ENCODE results near the gene PARP3.

Gene PARP3

DNA sequence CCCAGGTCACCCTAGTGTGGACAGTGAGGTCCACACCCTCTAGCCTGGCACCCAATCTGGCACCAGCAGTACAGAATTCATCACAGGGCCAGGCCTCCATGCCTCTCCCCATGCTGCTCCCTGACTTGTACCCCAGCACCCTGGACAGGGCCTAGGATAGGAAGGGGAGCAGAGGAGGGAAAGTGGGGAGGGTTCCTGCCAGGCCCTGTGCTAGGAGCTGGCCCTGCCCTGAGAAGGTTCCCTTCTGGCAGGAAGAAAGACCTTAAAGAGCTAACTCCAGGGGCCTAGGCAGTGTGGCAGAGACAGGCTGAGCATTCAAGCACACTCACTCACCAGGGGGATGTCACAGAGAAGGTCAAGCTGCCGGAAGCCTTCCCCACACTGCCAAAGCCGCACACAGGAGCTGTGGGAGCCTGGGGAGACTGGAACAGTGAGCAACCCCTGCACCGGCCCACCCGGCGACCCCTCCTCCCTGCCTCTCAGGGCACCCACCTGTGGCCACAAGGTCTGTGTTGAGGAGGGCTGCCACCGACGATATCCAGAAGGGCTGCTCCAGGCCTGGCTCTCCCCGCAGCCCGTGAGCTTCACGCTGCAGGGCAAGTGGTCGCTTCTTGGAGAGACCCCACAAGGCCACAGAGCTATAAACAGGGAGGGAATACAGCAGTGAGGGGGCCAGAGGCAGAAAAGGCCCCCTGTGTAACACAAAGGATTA lies 7.9 kb upstream of the PARP3 start:
- DNase-seq: no peak

- DNase-seq: no peak
These were observed 6.9 kb upstream of the PARP3 start for GRCh38 chr3:51934991-51935885.

- no peak for DNase-seq
These were observed 6.0 kb upstream of the PARP3 start for GRCh38 chr3:51935886-51936755.

DNA sequence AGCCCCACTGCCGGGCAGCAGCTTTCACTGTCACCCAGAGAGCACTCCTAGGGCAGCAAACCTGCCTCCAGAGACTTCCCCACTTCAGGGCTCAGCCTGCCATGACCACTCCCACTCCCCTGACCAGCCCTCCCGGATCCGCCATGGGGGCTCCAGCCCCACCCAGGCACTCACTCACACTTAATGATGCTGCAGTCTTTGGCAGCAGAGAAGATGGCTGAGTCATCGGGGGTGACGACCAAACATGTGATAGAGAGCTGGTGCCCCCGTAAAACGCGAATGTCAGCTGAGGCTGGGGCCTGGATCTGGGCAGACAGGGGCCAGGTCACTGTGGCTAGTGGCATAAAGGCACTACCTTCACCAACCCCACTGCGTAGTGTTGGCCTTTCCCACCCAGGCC lies 5.1 kb upstream of the PARP3 start:
- DNase-seq: no peak

- no peak for DNase-seq
These were observed 4.3 kb upstream of the PARP3 start for GRCh38 chr3:51937611-51938450.

GRCh38 chr3:51938780-51939425 lies 3.3 kb upstream of the PARP3 start:
- DNase-seq: no peak

DNA sequence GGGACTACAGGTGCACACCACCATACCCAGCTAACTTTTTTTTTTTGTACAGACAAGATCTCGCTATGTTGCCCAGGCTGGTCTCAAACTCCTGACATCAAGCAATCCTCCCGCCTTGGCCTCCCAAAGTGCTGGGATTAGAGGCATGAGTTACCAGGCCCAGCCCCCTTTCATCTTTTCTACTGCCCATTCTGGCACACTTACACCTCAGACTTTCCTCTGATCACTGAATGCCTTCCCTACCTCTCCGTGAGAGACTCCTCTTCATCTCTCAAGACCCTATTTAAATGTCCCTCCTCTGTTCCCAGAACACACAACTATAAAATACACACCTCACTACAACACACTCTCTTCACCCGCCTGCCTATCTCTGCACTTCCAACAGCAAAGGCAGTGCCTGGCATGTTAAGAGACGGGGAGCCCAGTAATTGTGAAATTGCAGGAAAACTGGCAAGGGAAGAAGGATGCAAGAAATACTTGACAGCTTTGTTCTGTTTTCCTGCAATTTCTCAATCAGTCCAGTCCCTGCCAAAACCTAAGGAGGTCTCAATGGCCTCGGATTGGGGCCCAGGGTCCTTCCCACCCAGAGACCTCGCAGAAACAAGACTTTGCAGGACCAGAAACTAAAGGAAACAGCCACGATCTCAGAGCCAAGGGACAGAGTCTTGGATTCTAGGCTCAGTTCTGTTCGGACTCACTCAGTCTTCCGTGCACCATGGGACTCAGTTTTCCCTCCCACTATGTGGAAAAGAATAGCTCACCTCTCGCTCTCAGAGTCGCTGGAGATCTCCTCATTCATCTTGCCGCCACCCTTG lies 1.3 kb upstream of the PARP3 start:
- DNase-seq: no peak

DNA sequence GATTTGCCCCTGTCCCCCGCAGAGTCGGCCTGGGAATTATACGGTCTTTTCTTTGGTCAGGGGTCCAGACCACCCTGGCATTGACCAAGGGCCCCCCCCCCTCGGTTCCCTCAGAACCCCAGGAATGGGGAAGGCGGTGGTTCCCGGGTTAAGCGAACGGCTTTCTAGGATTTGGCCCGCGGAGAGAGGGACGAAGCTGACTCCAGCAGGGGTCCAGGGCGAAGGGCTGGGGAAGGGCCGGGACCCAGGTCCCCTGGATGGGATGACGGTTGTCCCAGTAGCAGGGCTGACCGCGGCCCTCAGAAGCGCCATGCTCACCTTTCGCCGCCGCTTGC lies 733 bp upstream of the PARP3 start:
- DNase-seq: no peak

DNA sequence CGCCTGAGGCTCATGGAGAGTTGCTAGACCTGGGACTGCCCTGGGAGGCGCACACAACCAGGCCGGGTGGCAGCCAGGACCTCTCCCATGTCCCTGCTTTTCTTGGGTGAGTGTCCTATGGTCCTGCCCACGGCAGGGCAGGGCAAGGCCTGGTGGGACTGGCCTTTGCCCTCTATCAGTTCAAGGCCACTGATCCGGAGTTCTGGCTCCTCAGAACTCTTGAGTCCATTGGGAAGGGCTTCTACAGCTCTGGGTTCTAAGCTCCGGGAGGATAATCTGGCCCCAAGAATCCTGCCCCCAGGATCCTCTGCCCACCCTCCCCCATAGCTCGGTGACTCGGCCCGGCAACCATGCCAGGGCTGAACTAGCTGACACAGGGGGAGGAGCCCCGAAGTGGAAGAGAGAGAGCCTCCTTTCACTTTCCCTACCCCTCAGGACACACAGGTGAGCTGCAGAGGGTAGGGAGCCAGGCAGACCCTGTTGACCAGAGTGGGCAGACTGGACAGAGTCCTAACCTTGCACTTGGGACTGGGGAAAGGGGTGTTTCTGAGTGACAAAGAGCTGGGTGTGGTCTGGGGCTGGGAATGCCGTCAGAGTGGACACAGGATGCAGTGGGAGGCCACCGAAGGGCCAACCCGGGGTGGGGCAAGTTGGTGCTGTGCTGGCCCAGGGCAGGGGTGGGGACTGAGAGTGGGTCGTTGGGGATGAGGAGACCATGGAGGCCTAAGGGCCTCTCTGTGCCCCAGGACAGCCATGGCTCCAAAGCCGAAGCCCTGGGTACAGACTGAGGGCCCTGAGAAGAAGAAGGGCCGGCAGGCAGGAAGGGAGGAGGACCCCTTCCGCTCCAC lies 664 bp downstream of the PARP3 start:
- no peak for DNase-seq

GRCh38 chr3:51943451-51944391 lies 1.6 kb downstream of the PARP3 start:
- no peak for DNase-seq

GRCh38 chr3:51944451-51945021 lies 2.4 kb downstream of the PARP3 start:
- no peak for DNase-seq

DNA sequence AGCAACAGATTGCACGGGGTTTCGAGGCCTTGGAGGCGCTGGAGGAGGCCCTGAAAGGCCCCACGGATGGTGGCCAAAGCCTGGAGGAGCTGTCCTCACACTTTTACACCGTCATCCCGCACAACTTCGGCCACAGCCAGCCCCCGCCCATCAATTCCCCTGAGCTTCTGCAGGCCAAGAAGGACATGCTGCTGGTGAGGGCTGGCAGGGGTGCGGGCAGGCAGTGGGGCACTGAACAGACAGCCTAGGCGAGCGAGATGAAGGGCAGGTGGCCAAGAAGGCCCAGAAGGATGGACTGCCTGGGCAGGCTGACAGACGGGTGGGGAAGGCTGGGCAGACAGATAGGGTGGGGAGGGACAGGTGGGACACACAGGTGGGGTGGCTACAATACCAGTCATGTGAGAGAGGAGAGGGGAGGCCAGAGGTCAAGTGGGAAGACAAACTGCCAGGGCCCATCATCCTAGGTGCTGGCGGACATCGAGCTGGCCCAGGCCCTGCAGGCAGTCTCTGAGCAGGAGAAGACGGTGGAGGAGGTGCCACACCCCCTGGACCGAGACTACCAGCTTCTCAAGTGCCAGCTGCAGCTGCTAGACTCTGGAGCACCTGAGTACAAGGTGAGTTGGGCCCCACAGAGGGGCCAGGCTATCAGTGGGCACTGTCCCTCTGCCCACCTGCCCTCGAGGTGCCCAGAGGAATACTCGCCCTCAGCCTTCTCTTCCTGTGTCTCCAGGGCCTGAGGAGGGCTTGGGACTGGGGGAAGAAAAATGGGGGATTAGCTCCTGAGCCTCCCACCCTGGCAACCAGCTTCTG lies 3.1 kb downstream of the PARP3 start:
- DNase-seq: no peak

DNA sequence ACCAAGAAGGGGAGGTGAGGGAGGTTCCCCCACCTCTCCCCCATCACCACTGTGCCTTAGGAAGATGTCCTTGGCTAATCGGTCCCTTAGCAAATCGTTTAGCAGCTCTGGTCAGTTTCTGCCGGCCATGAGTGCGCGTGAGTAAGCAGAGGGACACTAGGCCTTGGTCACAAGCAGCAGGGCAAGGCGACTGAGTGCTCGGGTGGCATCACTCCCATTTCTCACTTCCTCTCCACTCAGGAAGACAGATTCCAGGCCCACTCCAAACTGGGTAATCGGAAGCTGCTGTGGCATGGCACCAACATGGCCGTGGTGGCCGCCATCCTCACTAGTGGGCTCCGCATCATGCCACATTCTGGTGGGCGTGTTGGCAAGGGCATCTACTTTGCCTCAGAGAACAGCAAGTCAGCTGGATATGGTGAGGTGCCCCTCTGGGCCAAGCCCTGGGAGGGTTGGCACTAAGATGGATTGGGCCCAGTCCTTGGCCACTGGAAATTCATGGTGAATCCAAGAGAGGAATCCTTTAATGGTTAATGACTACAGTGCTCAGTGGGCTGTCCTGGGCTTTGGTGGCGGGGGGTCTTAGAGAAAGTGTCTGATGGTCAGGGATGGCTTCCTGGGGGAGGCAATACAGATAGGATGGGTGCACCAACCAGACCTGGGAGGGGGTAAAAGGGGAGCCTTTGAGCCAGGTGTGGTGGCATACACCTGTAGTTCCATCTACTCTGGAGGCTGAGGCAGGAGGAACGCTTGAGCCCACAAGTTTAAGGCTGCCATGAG lies 4.0 kb downstream of the PARP3 start:
- no peak for DNase-seq

DNA sequence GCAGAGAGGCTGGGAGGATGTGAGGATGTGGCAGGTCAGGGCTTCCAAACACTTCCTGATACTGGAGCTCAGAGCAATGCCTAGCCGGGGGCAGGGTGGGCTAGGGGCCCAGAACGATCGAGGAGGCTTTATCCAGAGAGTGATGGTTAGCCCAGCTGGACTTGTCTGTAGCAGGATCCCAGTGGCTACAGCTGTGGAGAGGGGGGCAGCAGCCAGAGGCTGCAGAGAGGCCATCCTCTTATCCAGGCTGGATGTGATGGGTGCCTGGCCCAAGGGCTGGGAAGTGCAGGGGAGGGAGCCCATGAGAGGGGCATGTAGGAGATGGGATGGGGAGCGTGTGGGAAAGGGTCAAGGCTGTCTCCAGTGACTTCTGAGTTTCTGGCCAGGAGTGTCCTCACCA lies 4.6 kb downstream of the PARP3 start:
- DNase-seq: no peak

DNA sequence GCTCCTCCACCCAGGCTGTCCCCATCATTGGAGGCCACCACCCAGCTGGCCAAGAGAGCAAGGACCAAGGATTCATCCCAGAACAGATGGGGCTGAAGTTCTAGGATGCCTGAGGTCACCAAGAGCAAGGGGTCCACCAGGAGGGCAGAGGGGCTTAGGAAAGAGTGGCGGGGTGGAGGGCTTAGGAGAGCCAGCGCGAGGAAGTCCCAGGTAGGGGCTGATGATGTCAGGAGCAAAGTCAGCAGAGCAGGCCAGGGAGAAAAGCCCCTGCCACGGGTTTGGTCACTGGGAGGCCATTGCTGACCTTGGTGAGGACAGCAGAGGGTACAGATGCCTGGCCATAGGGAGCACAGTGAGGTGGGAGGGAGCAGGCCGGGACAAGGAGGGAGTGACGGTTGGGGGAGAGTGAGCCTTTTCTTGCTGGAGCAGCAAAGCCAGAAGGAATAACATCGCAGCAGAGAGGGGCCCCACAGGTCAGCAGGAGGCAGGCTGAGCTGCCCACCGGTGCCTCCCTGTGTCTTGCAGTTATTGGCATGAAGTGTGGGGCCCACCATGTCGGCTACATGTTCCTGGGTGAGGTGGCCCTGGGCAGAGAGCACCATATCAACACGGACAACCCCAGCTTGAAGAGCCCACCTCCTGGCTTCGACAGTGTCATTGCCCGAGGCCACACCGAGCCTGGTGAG lies 5.2 kb downstream of the PARP3 start:
- no peak for DNase-seq

GRCh38 chr3:51948016-51948580 lies 5.9 kb downstream of the PARP3 start:
- DNase-seq: no peak
